ENCODE results near the gene ALCAM.

GRCh38 chr3:105582015-105582414 lies 215.3 kb downstream of the ALCAM start:
- no peak for TF ChIP-seq MXI1 (IDR thresholded peaks at IDR 0.05; ENCODE audit: low read depth, low read length)
- TF ChIP-seq CTCF (IDR thresholded peaks at IDR 0.05) = no peak

Data from SK-N-SH (cell line).